Esophagus squamous epithelium (tissue), 5 donors: Measurements from ENCODE around the gene KRT6B. TPM values are rescaled to one million over a fixed set of nuclear protein-coding genes. Genes with fewer than 3 reads are reported as not detected.

Source experiments
- DNase-seq: peaks from one replicate; lab custom pipeline; 2025; lab: John Stamatoyannopoulos, UW
- H3K27ac ChIP-seq, 4 donors: fragments of 200-600 bp; sonication (generic); one replicate each; pipeline ENCODE4 v1.5.1; 2016 to 2019; ENCODE audit warnings: mild to moderate bottlenecking in 1 of 4
- H3K27me3 ChIP-seq, 4 donors: fragments of 200-600 bp; sonication (generic); 1 replicate in 3 of 4; 2 replicates in 1 of 4; pipeline versions ENCODE4 v1.5.1 to v1.6.0; 2017 to 2021; ENCODE audit warnings: antibody characterized with exemption in 1 of 4
- H3K36me3 ChIP-seq, 3 donors: fragments of 200-600 bp; sonication (generic); one replicate each; pipeline ENCODE4 v1.5.1; 2016 to 2019
- H3K4me1 ChIP-seq, 3 donors: fragments of 200-600 bp; sonication (generic); one replicate each; pipeline ENCODE4 v1.5.1; 2017 to 2019
- H3K4me3 ChIP-seq, 4 donors: fragments of 200-600 bp; sonication (generic); 1 replicate in 3 of 4; 2 replicates in 1 of 4; pipeline ENCODE4 v1.5.1; 2016 to 2019; ENCODE audit warnings: mild to moderate bottlenecking in 2 of 4, moderate library complexity in 1 of 4
- H3K9me3 ChIP-seq, 3 donors: fragments of 200-600 bp; sonication (generic); one replicate each; pipeline ENCODE4 v1.5.1; 2016 to 2019
- CTCF ChIP-seq, 6 experiments: fragments of 450-650 bp in 4 of 6; fragments of 200-600 bp in 2 of 6; sonication (generic) in 2 of 6; IDR thresholded peaks; one replicate each; pipeline ENCODE4 v1.5.1; 2016 to 2019; ENCODE audit warnings: antibody characterized with exemption in 6 of 6, mild to moderate bottlenecking in 4 of 6, moderate library complexity in 4 of 6
- POLR2A ChIP-seq, 4 donors: fragments of 450-650 bp; IDR thresholded peaks; one replicate each; pipeline ENCODE4 v1.6.1; 2017; ENCODE audit warnings: antibody characterized with exemption in 4 of 4, mild to moderate bottlenecking in 4 of 4, moderate library complexity in 3 of 4
- WGBS, 2 donors: methylation state at CpG; one replicate each; pipeline ENCODE4 v1.1.5; 2018; 5-methylcytosine and 5-hydroxymethylcytosine counted together
- intact Hi-C: fragments of 100-400 bp; cut with DNase I; formaldehyde crosslinking; loops from one replicate; pipeline ENCODE4 v1.15.0; 2022
- total RNA-seq, 4 donors: library from RNA; depleted of rRNA; stranded (reverse); fragments of >200 nt; gene quantifications; one replicate each; pipeline ENCODE4 v1.1.0, GENCODE V29; 2016
- donor health status: DM: yes; HTN: yes; CAD: no.

The KRT6B gene
- total RNA-seq, 4 donors from 2014 or later = 308 to 3,585 (median 1,609) TPM

GRCh38 chr12:52403561-52403960 lies 48.4 kb downstream of the KRT6B start:
- Histone ChIP-seq H3K4me3 (no peak overlapping the region), H3K27me3 (peaks cover 0 to 20% (median 0%) of the 10 kb centered on the region in 4 donors), H3K36me3 (no peaks in the 10 kb centered on the region), H3K9me3 (no peaks in the 10 kb centered on the region), H3K27ac (no peak overlapping the region), H3K4me1 (no peaks in the 10 kb centered on the region)
- no peak for DNase-seq
- intact Hi-C loops = no loop called here
- WGBS, 2 donors = 90 to 95% methylated on average over 5 to 9 of the region's 9 CpGs
- TF ChIP-seq POLR2A (IDR thresholded peaks at IDR 0.05) (no peak), CTCF (IDR thresholded peaks at IDR 0.05) (no peak)

GRCh38 chr12:52402873-52403540 lies 48.9 kb downstream of the KRT6B start:
- WGBS, 2 donors = 47 to 80% methylated on average over 3 of the region's 3 CpGs

GRCh38 chr12:52402377-52402776 lies 49.6 kb downstream of the KRT6B start:
- H3K4me1 ChIP-seq = no peaks in the 10 kb centered on the region
- peaks cover 0 to 8% (median 0%) of the 10 kb centered on the region in 4 donors for H3K27me3 ChIP-seq
- H3K9me3 ChIP-seq = no peaks in the 10 kb centered on the region
- TF ChIP-seq CTCF (IDR thresholded peaks at IDR 0.05) (no peak), POLR2A (IDR thresholded peaks at IDR 0.05) (no peak)
- H3K4me3 ChIP-seq = no peak overlapping the region
- intact Hi-C loops = no loop called here
- H3K36me3 ChIP-seq = no peaks in the 10 kb centered on the region
- WGBS, 2 donors = 100% methylated on average over 2 of the region's 2 CpGs
- H3K27ac ChIP-seq = no peak overlapping the region
- DNase-seq = no peak

More at GRCh38 chr12:52402873-52403540, 48.9 kb downstream of the KRT6B start:
- Histone ChIP-seq H3K36me3 (no peaks in the 10 kb centered on the region), H3K4me3 (no peak overlapping the region), H3K9me3 (no peaks in the 10 kb centered on the region), H3K27me3 (peaks cover 0 to 14% (median 0%) of the 10 kb centered on the region in 4 donors), H3K27ac (no peak overlapping the region), H3K4me1 (no peaks in the 10 kb centered on the region)
- TF ChIP-seq CTCF (IDR thresholded peaks at IDR 0.05) (no peak), POLR2A (IDR thresholded peaks at IDR 0.05) (no peak)
- intact Hi-C loops = no loop called here
- no peak for DNase-seq

GRCh38 chr12:52401926-52402325 lies 50.0 kb downstream of the KRT6B start:
- Histone ChIP-seq H3K9me3 (no peaks in the 10 kb centered on the region), H3K4me1 (no peaks in the 10 kb centered on the region), H3K4me3 (no peak overlapping the region), H3K36me3 (no peaks in the 10 kb centered on the region), H3K27me3 (peaks cover 0 to 8% (median 0%) of the 10 kb centered on the region in 4 donors), H3K27ac (no peak overlapping the region)
- intact Hi-C loops = no loop called here
- no peak for DNase-seq
- TF ChIP-seq CTCF (IDR thresholded peaks at IDR 0.05) (no peak), POLR2A (IDR thresholded peaks at IDR 0.05) (no peak)
- 61 to 72% methylated on average over 4 of the region's 4 CpGs for WGBS, 2 donors

- intact Hi-C loops = no loop called here
- Histone ChIP-seq H3K27ac (no peak overlapping the region), H3K4me3 (no peak overlapping the region), H3K9me3 (no peaks in the 10 kb centered on the region), H3K4me1 (peaks cover 0 to 1% (median 0%) of the 10 kb centered on the region in 3 donors), H3K36me3 (no peaks in the 10 kb centered on the region), H3K27me3 (peaks cover 0 to 8% (median 0%) of the 10 kb centered on the region in 4 donors)
- WGBS, 2 donors = 79 to 92% methylated on average over 2 to 5 of the region's 5 CpGs
- TF ChIP-seq CTCF (IDR thresholded peaks at IDR 0.05) (no peak), POLR2A (IDR thresholded peaks at IDR 0.05) (no peak)
- no peak for DNase-seq
Observed at GRCh38 chr12:52401526-52401925, 50.4 kb downstream of the KRT6B start.
